GDM1 (cell line): ENCODE measurements around the gene WWC1.

ENCODE experiments used
- DNase-seq: peaks from one replicate; lab custom pipeline; 2025; lab: John Stamatoyannopoulos, UW

The WWC1 gene

GRCh38 chr5:168446983-168447619, 155.7 kb downstream of the WWC1 start:
- DNase-seq = no peak

- no peak for DNase-seq
These were observed 156.4 kb downstream of the WWC1 start for GRCh38 chr5:168447808-168448207.

GRCh38 chr5:168449166-168449565, 157.7 kb downstream of the WWC1 start:
- DNase-seq = no peak

- no peak for DNase-seq
These were observed 160.1 kb downstream of the WWC1 start for GRCh38 chr5:168451565-168451964.

GRCh38 chr5:168455201-168455600, 163.8 kb downstream of the WWC1 start:
- DNase-seq = no peak

GRCh38 chr5:168457542-168457941, 166.1 kb downstream of the WWC1 start:
- no peak for DNase-seq

GRCh38 chr5:168460606-168461005, 169.2 kb downstream of the WWC1 start:
- DNase-seq = no peak

- DNase-seq = no peak
These were observed 171.6 kb downstream of the WWC1 start for GRCh38 chr5:168463081-168463480.

- DNase-seq = no peak
These were observed 172.8 kb downstream of the WWC1 start for GRCh38 chr5:168464214-168464613.

- DNase-seq = no peak
These were observed 173.2 kb downstream of the WWC1 start for GRCh38 chr5:168464641-168465040.

GRCh38 chr5:168467755-168468330, 176.4 kb downstream of the WWC1 start:
- DNase-seq = no peak

GRCh38 chr5:168468836-168469235, 177.4 kb downstream of the WWC1 start:
- no peak for DNase-seq

GRCh38 chr5:168469816-168470215, 178.4 kb downstream of the WWC1 start:
- no peak for DNase-seq

GRCh38 chr5:168471785-168472184, 180.3 kb downstream of the WWC1 start:
- DNase-seq = no peak

- no peak for DNase-seq
These were observed 180.9 kb downstream of the WWC1 start for GRCh38 chr5:168472329-168472728.

- no peak for DNase-seq
These were observed 182.9 kb downstream of the WWC1 start for GRCh38 chr5:168474319-168474718.

GRCh38 chr5:168477060-168477459, 185.6 kb downstream of the WWC1 start:
- no peak for DNase-seq

GRCh38 chr5:168479166-168479565, 187.7 kb downstream of the WWC1 start:
- DNase-seq = no peak

GRCh38 chr5:168480601-168481000, 189.2 kb downstream of the WWC1 start:
- DNase-seq = no peak

- DNase-seq = no peak
These were observed 189.9 kb downstream of the WWC1 start for GRCh38 chr5:168481330-168481788.

GRCh38 chr5:168482361-168482760, 190.9 kb downstream of the WWC1 start:
- DNase-seq = no peak

- peak; percentile 80 for DNase-seq
These were observed 194.9 kb downstream of the WWC1 start, which contains the start of gene RARS1 for GRCh38 chr5:168486136-168486879. Gene RARS1, plus strand, starts transcription at chr5:168486471. Its CDS starts 28 bp downstream, at chr5:168486499.

GRCh38 chr5:168489059-168489458, 197.6 kb downstream of the WWC1 start:
- DNase-seq = no peak
